ENCODE data around the gene USP5.

USP5 gene

GRCh38 chr12:6914246-6914946, 62.4 kb downstream of the USP5 start, which contains the start of gene ENO2:
Gene ENO2, plus strand, starts transcription at chr12:6914580. Its CDS starts 1,253 bp downstream, at chr12:6915833.
- peak; percentile 66 to 78 for DNase-seq (ENCODE audit: low read depth in 2 of 2)

- no peak for DNase-seq (ENCODE audit: low read depth in 2 of 2)
Observed at GRCh38 chr12:6914947-6915788, 63.2 kb downstream of the USP5 start.

GRCh38 chr12:6915789-6916285, 63.9 kb downstream of the USP5 start:
- no peak for DNase-seq (ENCODE audit: low read depth in 2 of 2)

All from stimulated activated CD4-positive, alpha-beta T cell treated with anti-CD3 and anti-CD28 coated beads, Interleukin-15, amount 100 ng/mL, for 48 hours (primary cell).